ENCODE results near the gene PCIF1. TPM values are rescaled to one million over a fixed set of nuclear protein-coding genes. Genes with fewer than 3 reads are reported as not detected.

The PCIF1 gene
- total and polyA plus RNA-seq, 4 donors, result 13.0 to 49.9 (median 31.0) TPM

DNA sequence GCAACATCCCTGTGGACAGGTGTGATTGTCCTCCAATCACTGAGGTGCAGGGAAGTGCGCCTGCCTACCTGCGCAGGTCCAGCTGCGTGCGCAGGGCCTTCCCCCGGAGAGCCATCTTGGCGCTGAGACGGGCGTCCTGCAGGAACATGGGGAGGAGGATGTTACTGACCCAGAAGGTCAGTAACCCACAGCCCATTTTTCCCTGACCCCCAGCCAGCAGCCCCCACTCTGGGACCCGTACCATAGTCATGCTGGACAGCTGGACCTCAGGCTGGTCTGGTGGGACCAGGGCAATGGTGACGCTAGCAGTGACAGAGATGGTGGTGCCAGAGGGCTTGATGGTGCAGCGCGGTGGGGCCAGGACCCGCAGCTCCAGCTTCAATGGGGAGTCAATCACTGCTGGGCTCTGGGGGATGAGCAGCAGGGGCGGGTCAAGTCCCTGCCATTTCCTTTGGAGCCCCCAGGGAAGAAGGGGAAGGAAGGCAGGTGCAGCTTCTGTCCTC is 32.2 kb upstream of the PCIF1 start:
- no peak overlapping the region for H3K4me3 ChIP-seq (ENCODE audit: low read depth, low read length)
- no peaks in the 10 kb centered on the region for H3K9me3 ChIP-seq (ENCODE audit: control insufficient read depth, insufficient read depth, low read length)
- H3K27ac ChIP-seq (ENCODE audit: low read depth, low read length), result no peak overlapping the region
- peaks cover 74% of the 10 kb centered on the region for H3K36me3 ChIP-seq (ENCODE audit: control insufficient read depth, insufficient read depth, low read length)
- DNase-seq (ENCODE audit: low read depth in 4 of 6, low spot score in 6 of 6), result no peak
- H3K4me1 ChIP-seq (ENCODE audit: control insufficient read depth, insufficient read depth, low read length), result no peaks in the 10 kb centered on the region
- H3K27me3 ChIP-seq (ENCODE audit: control insufficient read depth, insufficient read depth, low read length), result no peaks in the 10 kb centered on the region
- WGBS (ENCODE audit: insufficient coverage), result 88% methylated on average over 6 of the region's 14 CpGs

DNA sequence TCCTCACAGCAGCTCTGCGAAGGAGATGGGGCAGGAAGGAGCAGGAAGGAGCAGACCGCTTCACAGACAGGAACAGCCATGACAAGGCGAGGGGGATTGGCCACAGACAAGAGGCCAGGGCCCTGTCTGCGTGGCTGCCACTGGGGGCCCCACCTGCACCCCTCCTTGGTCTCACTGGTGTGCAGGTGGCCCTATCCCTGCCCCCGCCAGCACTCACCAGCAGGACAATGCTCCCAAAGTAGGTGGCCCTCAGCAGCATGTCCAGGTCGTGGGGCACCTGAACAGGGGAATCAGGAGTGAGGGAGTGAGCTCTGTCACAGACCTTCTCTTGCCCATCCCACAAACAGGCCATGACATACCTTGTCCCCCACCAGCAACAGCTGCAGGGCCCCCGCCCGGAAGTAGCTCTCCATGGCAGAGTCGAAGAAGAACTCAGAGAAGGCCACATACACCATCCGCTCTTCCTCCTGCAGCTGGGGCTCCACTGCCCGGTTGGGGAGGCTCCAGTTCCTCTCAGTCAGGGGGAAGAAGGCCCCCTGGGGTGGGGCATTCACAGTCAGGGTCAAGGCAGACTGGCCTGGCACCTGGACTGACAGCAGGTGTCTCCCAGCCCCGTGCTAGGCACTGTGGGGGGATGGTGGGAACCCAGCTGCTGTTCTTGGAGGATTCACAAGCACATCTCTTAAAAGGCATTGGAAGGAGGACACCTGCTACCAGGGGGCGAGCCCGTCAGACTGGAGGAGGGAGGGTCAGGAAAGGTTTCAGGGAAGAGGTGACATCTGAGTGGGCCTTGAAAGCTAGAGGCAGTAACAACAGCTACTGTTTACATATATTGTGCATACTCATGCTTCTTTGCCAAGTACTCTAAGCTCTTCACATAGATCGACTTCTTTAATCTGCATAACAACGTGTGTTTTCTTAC is 29.6 kb upstream of the PCIF1 start:
- no peak overlapping the region for H3K27ac ChIP-seq (ENCODE audit: low read depth, low read length)
- 88% methylated on average over 14 of the region's 16 CpGs for WGBS (ENCODE audit: insufficient coverage)

DNA sequence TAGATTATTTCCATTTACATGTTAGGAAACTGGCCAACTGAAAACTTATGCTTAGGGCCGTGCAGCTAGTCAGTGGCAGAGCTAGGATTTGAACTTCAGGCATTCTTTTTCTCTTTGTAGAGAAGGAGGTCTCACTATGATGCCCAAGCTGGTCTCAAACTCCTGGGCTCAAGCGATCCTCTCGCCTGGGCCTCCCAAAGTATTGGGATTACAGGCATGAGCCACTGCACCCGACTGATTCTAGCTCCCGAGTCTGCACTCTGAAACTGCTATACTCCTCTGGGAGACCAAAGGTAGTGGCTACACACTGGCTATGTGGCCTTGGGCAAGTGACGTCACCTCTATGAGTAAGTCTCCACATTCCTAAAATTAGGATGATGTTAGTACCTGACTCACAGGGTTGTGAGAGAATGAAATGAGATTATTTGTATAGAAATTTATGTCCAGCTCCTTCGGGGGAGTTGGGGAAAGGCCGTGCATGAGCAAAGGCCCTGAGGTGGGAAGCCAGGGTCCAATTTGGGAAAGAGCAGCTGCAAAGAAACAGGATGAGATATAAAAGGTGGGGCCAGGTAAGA is 28.9 kb upstream of the PCIF1 start:
- H3K4me1 ChIP-seq (ENCODE audit: control insufficient read depth, insufficient read depth, low read length), result peaks cover 15% of the 10 kb centered on the region
- peaks cover 63% of the 10 kb centered on the region for H3K36me3 ChIP-seq (ENCODE audit: control insufficient read depth, insufficient read depth, low read length)
- H3K27me3 ChIP-seq (ENCODE audit: control insufficient read depth, insufficient read depth, low read length), result no peaks in the 10 kb centered on the region
- no peak for DNase-seq (ENCODE audit: low read depth in 4 of 6, low spot score in 6 of 6)
- no peak overlapping the region for H3K27ac ChIP-seq (ENCODE audit: low read depth, low read length)
- H3K4me3 ChIP-seq (ENCODE audit: low read depth, low read length), result no peak overlapping the region
- 92% methylated on average over 7 of the region's 8 CpGs for WGBS (ENCODE audit: insufficient coverage)
- no peaks in the 10 kb centered on the region for H3K9me3 ChIP-seq (ENCODE audit: control insufficient read depth, insufficient read depth, low read length)

More for the DNA sequence above, 29.6 kb upstream of the PCIF1 start:
- no peaks in the 10 kb centered on the region for H3K27me3 ChIP-seq (ENCODE audit: control insufficient read depth, insufficient read depth, low read length)
- DNase-seq (ENCODE audit: low read depth in 4 of 6, low spot score in 6 of 6), result no peak
- H3K9me3 ChIP-seq (ENCODE audit: control insufficient read depth, insufficient read depth, low read length), result no peaks in the 10 kb centered on the region
- peaks cover 8% of the 10 kb centered on the region for H3K4me1 ChIP-seq (ENCODE audit: control insufficient read depth, insufficient read depth, low read length)
- no peak overlapping the region for H3K4me3 ChIP-seq (ENCODE audit: low read depth, low read length)
- peaks cover 70% of the 10 kb centered on the region for H3K36me3 ChIP-seq (ENCODE audit: control insufficient read depth, insufficient read depth, low read length)

DNA sequence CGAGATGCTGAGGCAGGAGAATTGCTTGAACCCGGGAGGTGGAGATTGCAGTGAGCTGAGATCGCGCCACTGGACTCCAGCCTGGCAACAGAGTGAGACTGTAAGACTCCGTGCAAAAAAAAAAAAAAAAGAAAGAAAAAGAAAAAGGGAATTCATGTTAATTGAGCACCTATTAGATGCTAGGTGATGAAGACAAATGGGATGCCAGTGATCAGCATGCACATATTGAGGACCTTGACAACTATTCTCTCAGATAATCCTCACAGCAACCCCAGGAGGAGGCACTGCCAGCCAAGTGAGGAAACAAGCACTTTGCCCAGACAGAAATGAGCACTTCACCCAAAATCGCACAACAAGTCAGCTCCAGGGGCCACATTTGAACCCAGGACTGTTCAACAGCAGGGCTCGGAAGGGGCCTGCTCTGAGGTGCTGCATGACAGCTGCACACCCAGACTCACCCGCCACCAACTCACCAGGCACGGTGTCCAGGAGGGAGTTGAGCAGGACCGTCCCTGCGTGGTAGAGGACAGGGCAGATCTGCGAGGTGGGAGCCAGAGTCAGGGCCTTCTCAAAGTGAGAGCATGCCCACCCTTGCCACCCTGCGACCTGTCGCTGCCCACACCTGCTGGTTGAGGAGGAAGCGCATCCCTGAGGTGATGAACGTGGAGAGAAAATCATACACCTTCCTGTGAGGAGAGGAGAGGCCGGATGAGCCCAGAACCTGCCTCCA is 27.1 kb upstream of the PCIF1 start:
- Histone ChIP-seq H3K36me3 (ENCODE audit: control insufficient read depth, insufficient read depth, low read length) (peaks cover 50% of the 10 kb centered on the region), H3K9me3 (ENCODE audit: control insufficient read depth, insufficient read depth, low read length) (no peaks in the 10 kb centered on the region), H3K4me3 (ENCODE audit: low read depth, low read length) (no peak overlapping the region), H3K4me1 (ENCODE audit: control insufficient read depth, insufficient read depth, low read length) (peaks cover 32% of the 10 kb centered on the region), H3K27me3 (ENCODE audit: control insufficient read depth, insufficient read depth, low read length) (no peaks in the 10 kb centered on the region), H3K27ac (ENCODE audit: low read depth, low read length) (no peak overlapping the region)
- WGBS (ENCODE audit: insufficient coverage), result 96% methylated on average over 17 of the region's 17 CpGs
- DNase-seq (ENCODE audit: low read depth in 4 of 6, low spot score in 6 of 6), result no peak

DNA sequence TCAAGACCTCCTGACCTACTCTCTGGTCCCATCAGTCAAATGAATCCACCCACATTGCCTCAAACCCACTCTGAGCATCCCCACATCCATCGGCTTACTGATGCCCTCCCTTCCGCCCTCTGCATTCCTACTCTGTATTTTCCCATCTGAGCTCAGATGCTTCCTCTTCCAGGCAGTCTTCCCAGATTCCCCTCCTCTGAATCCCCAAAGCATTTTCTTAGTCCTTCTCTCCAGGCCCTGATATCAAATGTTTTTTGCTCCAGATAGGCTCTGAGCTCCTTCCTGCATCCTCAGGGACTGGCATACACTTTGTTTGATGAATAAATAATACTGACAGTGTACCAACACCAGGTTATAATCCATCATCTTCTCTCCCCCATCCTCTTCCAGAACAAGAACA is 26.4 kb upstream of the PCIF1 start:
- peaks cover 45% of the 10 kb centered on the region for H3K36me3 ChIP-seq (ENCODE audit: control insufficient read depth, insufficient read depth, low read length)
- H3K9me3 ChIP-seq (ENCODE audit: control insufficient read depth, insufficient read depth, low read length), result no peaks in the 10 kb centered on the region
- no peak overlapping the region for H3K27ac ChIP-seq (ENCODE audit: low read depth, low read length)
- no peaks in the 10 kb centered on the region for H3K27me3 ChIP-seq (ENCODE audit: control insufficient read depth, insufficient read depth, low read length)
- H3K4me1 ChIP-seq (ENCODE audit: control insufficient read depth, insufficient read depth, low read length), result peaks cover 37% of the 10 kb centered on the region
- H3K4me3 ChIP-seq (ENCODE audit: low read depth, low read length), result no peak overlapping the region
- no peak for DNase-seq (ENCODE audit: low read depth in 4 of 6, low spot score in 6 of 6)
- 98% methylated on average over 2 of the region's 2 CpGs for WGBS (ENCODE audit: insufficient coverage)

DNA sequence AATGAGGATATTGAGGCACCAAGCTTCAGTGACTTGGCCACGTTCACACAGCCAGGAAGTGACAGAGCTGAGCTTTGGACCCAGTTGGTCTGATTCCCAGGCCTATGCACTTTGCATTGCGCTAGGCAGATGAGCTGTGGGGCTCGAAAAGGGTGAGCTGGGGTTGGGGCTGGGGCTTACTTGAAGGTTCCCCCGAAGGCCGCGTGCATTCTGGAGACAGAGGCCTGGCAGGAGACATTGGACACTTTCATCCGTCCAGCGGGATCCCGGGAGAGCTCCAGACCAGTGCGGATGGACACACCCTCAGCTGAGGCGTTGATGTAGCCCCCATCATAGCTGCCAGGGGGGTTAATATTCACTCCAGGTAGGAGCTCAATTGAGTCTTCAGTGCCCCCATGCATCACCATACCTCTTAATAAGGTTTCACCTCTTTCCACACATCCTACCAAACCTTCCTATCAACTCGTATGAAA is 25.1 kb upstream of the PCIF1 start:
- Histone ChIP-seq H3K9me3 (ENCODE audit: control insufficient read depth, insufficient read depth, low read length) (no peaks in the 10 kb centered on the region), H3K27me3 (ENCODE audit: control insufficient read depth, insufficient read depth, low read length) (no peaks in the 10 kb centered on the region), H3K4me1 (ENCODE audit: control insufficient read depth, insufficient read depth, low read length) (peaks cover 37% of the 10 kb centered on the region), H3K4me3 (ENCODE audit: low read depth, low read length) (no peak overlapping the region), H3K27ac (ENCODE audit: low read depth, low read length) (no peak overlapping the region), H3K36me3 (ENCODE audit: control insufficient read depth, insufficient read depth, low read length) (peaks cover 38% of the 10 kb centered on the region)
- no peak for DNase-seq (ENCODE audit: low read depth in 4 of 6, low spot score in 6 of 6)
- 91% methylated on average over 11 of the region's 12 CpGs for WGBS (ENCODE audit: insufficient coverage)

DNA sequence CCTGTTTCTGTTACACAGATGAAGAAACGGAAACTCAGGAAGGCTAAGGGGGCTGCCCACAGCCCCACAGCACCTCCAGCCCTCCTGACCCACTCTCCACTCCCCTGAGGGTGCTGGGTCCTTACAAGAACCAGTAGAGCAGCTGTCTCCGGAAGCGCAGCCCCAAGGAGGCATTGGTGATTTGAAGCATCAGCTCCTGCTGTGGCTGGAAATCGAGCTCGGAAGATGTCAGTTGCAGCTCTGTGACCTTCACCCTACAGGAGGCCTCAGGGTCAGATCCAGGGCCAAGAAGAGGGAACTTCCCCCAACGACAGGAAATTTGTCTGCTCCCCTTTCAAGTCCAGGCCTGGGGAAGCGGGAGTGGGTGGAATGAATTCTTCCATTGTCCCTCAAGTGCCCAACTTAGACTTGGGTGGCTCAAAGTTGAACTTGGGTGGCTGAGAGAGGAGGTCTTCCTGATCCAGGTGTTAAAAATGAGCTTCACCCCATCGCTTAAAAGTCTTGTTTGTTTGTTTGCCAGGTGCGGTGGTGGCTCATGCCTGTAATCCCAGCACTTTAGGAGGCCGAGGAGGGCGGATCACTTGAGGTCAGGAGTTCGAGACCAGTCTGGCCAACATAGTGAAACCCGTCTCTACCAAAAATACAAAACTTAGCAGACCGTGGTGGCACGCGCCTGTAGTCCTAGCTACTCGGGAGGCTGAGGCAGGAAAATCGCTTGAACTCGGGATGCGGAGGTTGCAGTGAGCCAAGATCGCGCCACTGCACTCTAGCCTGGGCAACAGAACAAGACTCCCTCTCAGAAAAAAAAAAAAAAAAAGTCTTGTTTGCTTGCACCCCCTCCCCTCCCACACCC is 24.4 kb upstream of the PCIF1 start:
- Histone ChIP-seq H3K27me3 (ENCODE audit: control insufficient read depth, insufficient read depth, low read length) (no peaks in the 10 kb centered on the region), H3K27ac (ENCODE audit: low read depth, low read length) (peak overlapping the region; percentile 94), H3K9me3 (ENCODE audit: control insufficient read depth, insufficient read depth, low read length) (no peaks in the 10 kb centered on the region), H3K4me1 (ENCODE audit: control insufficient read depth, insufficient read depth, low read length) (peaks cover 37% of the 10 kb centered on the region), H3K4me3 (ENCODE audit: low read depth, low read length) (peak overlapping the region; percentile 76), H3K36me3 (ENCODE audit: control insufficient read depth, insufficient read depth, low read length) (peaks cover 31% of the 10 kb centered on the region)
- 85% methylated on average over 19 of the region's 22 CpGs for WGBS (ENCODE audit: insufficient coverage)
- DNase-seq (ENCODE audit: low read depth in 4 of 6, low spot score in 6 of 6), result no peak

DNA sequence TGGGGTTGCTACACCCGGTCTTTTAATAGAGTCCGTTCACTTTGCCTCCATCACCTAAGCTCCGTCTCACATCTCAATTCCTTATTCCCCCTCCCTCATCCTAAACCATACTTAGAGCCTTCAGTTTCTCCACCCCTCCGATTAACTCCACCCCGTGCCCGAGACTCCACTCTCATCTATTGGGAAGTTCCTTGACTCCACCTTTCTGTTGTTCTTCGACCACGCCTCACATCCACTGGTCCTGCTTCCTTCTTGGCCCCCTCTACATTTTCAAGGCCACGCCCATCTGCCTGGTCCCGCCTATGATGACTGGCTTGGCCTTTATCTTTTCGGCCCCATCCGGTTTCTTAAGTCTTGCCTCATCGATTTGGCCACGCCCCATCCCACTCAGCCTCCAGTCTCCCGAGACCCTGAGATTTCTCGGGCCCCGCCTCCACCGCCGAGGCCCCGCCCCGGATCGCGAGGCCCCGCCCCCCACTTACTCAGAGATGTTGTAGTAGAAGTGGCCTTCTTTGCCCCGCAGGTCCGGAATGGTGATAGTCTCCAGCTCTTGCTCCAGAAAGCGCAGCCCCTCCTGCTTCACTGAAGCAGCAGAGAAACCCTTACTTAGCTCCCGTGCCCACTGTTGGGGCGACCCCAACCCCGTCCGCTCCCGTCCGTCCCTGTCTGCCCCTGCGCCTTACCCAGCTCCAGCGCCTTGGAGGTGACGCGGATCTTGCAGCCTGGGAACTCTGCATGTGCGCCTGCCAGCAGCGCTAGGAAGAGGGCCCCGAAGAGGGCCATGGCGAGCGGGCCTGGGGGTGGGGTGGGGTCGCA is 23.6 kb upstream of the PCIF1 start:
- peak overlapping the region; percentile 94 for H3K27ac ChIP-seq (ENCODE audit: low read depth, low read length)
- peak overlapping the region; percentile 76 for H3K4me3 ChIP-seq (ENCODE audit: low read depth, low read length)
- 2% methylated on average over 32 of the region's 43 CpGs for WGBS (ENCODE audit: insufficient coverage)
- H3K27me3 ChIP-seq (ENCODE audit: control insufficient read depth, insufficient read depth, low read length), result no peaks in the 10 kb centered on the region
- H3K9me3 ChIP-seq (ENCODE audit: control insufficient read depth, insufficient read depth, low read length), result no peaks in the 10 kb centered on the region
- peak; percentile 69 to 98 (median 82) for DNase-seq (ENCODE audit: low read depth in 4 of 6, low spot score in 6 of 6)
- H3K36me3 ChIP-seq (ENCODE audit: control insufficient read depth, insufficient read depth, low read length), result peaks cover 29% of the 10 kb centered on the region
- peaks cover 37% of the 10 kb centered on the region for H3K4me1 ChIP-seq (ENCODE audit: control insufficient read depth, insufficient read depth, low read length)
